ENCODE results near the gene GDA.

Gene GDA

GRCh38 chr9:72149231-72149975, at the start of gene GDA:
Gene GDA, plus strand, starts transcription at chr9:72149440. Its CDS starts 120 bp downstream, at chr9:72149560.
- DNase-seq = peak; percentile 17 to 21

GRCh38 chr9:72102520-72102919, 46.7 kb upstream of the GDA start:
- no peak for DNase-seq

GRCh38 chr9:72113056-72113455, 36.2 kb upstream of the GDA start:
- DNase-seq = no peak

GRCh38 chr9:72119853-72120252, 29.4 kb upstream of the GDA start:
- DNase-seq = no peak

GRCh38 chr9:72124947-72125346, 24.3 kb upstream of the GDA start:
- DNase-seq = no peak

- no peak for DNase-seq
Measured at GRCh38 chr9:72127753-72128152, 21.5 kb upstream of the GDA start.

GRCh38 chr9:72128526-72128925, 20.7 kb upstream of the GDA start:
- no peak for DNase-seq

- no peak for DNase-seq
Measured at GRCh38 chr9:72129271-72130156, 19.7 kb upstream of the GDA start.

GRCh38 chr9:72130321-72130720, 18.9 kb upstream of the GDA start:
- no peak for DNase-seq

GRCh38 chr9:72131206-72131605, 18.0 kb upstream of the GDA start:
- no peak for DNase-seq

- DNase-seq = no peak
Measured at GRCh38 chr9:72132052-72132451, 17.2 kb upstream of the GDA start.

GRCh38 chr9:72133365-72134035, 15.7 kb upstream of the GDA start:
- DNase-seq = no peak

- no peak for DNase-seq
Measured at GRCh38 chr9:72134801-72135200, 14.4 kb upstream of the GDA start.

- DNase-seq = no peak
Measured at GRCh38 chr9:72137697-72138365, 11.4 kb upstream of the GDA start.

- no peak for DNase-seq
Measured at GRCh38 chr9:72139226-72139625, 10.0 kb upstream of the GDA start.

GRCh38 chr9:72140586-72140985, 8.7 kb upstream of the GDA start:
- DNase-seq = no peak

- DNase-seq = no peak
Measured at GRCh38 chr9:72141484-72141883, 7.8 kb upstream of the GDA start.

GRCh38 chr9:72144756-72145492, 4.3 kb upstream of the GDA start:
- DNase-seq = no peak

- no peak for DNase-seq
Measured at GRCh38 chr9:72145733-72146505, 3.3 kb upstream of the GDA start.

- DNase-seq = no peak
Measured at GRCh38 chr9:72147676-72148075, 1.6 kb upstream of the GDA start.

- DNase-seq = no peak
Measured at GRCh38 chr9:72150127-72150526, 887 bp downstream of the GDA start.
